HL-60 (cell line): ENCODE data around the gene PARP15.

Experiments used
- CTCF ChIP-seq: IDR thresholded peaks from one replicate; pipeline ENCODE4 v1.5.1; 2011; ENCODE audit warnings: low read length, control low read depth, inconsistent platforms; ENCODE audit not compliant: insufficient read depth
- GABPA ChIP-seq: IDR thresholded peaks from 2 replicates; pipeline ENCODE4 v1.6.1; 2012; ENCODE audit warnings: low read depth
- POLR2AphosphoS5 ChIP-seq: IDR thresholded peaks from 2 replicates; pipeline ENCODE4 v1.6.1; 2012; ENCODE audit warnings: low read depth
- REST ChIP-seq: IDR thresholded peaks from 2 replicates; pipeline ENCODE4 v1.6.1; 2012; ENCODE audit warnings: low read depth; ENCODE audit not compliant: insufficient replicate concordance
- SPI1 ChIP-seq: IDR thresholded peaks from 2 replicates; pipeline ENCODE4 v1.6.1; 2012; ENCODE audit warnings: low read depth, mild to moderate bottlenecking, borderline replicate concordance

GRCh38 chr3:122621112-122621511, 43.7 kb downstream of the PARP15 start:
- TF ChIP-seq POLR2AphosphoS5 = no peak
- TF ChIP-seq CTCF = no peak
- TF ChIP-seq REST = no peak
- no peak for TF ChIP-seq SPI1
- TF ChIP-seq GABPA = no peak
